Measurements from ENCODE around the gene EBI3. TPM values are rescaled to one million over a fixed set of nuclear protein-coding genes. Genes with fewer than 3 reads are reported as not detected.

Gene EBI3
- total and polyA plus RNA-seq, 2 of the 8 experiments (the other 6 are each of a cell fraction or from before 2014, with no cell fraction given), result 0.99 to 8.4 TPM

DNA sequence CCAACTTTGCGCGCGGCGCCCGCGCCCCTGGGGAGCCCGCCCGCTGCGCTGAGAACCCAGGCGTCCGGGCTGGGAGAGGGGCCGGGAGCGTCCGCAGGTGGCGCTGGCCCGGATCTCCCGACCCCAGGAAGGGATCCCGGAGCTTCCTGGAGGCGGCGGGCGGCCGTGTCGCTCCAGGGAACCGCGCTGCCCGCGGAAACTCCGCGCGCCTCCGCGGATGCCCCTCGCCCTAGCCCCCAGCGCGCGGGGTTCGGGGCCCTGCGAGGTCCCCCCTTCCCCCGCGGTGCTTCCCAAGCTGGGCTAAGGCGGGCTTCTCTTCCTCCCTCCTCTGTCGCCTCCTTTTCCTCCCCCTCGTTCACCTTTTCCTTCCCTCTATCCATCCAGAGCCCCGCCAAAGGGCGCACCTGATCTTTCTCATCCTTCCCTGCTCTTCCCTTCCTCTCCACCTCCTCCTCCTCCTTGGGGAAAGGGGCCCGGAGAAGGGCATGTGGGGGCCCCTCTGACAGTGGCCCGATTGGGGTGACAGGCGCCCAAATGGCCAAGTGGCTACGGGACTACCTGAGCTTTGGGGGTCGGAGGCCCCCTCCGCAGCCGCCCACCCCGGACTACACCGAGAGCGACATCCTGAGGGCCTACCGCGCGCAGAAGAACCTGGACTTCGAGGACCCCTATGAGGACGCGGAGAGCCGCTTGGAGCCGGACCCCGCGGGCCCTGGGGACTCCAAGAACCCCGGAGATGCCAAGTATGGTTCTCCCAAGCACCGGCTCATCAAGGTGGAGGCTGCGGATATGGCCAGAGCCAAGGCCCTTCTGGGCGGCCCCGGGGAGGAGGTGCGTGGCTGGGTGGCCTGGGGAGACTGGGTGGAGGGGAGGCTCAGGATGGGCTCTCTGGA, 50.5 kb downstream of the EBI3 start (continued):
- TF ChIP-seq CHD1 (IDR thresholded peaks at IDR 0.05; ENCODE audit: low read depth, low read length), result no peak
- TF ChIP-seq CEBPB (IDR thresholded peaks at IDR 0.05; ENCODE audit: low read depth, low read length), result no peak
- no peak for TF ChIP-seq POLR2AphosphoS5 (IDR thresholded peaks at IDR 0.05; ENCODE audit: low read depth, low read length)
- no peak for TF ChIP-seq SRF (IDR thresholded peaks at IDR 0.05; ENCODE audit: low read depth, low read length)
- TF ChIP-seq, protein P1, sequence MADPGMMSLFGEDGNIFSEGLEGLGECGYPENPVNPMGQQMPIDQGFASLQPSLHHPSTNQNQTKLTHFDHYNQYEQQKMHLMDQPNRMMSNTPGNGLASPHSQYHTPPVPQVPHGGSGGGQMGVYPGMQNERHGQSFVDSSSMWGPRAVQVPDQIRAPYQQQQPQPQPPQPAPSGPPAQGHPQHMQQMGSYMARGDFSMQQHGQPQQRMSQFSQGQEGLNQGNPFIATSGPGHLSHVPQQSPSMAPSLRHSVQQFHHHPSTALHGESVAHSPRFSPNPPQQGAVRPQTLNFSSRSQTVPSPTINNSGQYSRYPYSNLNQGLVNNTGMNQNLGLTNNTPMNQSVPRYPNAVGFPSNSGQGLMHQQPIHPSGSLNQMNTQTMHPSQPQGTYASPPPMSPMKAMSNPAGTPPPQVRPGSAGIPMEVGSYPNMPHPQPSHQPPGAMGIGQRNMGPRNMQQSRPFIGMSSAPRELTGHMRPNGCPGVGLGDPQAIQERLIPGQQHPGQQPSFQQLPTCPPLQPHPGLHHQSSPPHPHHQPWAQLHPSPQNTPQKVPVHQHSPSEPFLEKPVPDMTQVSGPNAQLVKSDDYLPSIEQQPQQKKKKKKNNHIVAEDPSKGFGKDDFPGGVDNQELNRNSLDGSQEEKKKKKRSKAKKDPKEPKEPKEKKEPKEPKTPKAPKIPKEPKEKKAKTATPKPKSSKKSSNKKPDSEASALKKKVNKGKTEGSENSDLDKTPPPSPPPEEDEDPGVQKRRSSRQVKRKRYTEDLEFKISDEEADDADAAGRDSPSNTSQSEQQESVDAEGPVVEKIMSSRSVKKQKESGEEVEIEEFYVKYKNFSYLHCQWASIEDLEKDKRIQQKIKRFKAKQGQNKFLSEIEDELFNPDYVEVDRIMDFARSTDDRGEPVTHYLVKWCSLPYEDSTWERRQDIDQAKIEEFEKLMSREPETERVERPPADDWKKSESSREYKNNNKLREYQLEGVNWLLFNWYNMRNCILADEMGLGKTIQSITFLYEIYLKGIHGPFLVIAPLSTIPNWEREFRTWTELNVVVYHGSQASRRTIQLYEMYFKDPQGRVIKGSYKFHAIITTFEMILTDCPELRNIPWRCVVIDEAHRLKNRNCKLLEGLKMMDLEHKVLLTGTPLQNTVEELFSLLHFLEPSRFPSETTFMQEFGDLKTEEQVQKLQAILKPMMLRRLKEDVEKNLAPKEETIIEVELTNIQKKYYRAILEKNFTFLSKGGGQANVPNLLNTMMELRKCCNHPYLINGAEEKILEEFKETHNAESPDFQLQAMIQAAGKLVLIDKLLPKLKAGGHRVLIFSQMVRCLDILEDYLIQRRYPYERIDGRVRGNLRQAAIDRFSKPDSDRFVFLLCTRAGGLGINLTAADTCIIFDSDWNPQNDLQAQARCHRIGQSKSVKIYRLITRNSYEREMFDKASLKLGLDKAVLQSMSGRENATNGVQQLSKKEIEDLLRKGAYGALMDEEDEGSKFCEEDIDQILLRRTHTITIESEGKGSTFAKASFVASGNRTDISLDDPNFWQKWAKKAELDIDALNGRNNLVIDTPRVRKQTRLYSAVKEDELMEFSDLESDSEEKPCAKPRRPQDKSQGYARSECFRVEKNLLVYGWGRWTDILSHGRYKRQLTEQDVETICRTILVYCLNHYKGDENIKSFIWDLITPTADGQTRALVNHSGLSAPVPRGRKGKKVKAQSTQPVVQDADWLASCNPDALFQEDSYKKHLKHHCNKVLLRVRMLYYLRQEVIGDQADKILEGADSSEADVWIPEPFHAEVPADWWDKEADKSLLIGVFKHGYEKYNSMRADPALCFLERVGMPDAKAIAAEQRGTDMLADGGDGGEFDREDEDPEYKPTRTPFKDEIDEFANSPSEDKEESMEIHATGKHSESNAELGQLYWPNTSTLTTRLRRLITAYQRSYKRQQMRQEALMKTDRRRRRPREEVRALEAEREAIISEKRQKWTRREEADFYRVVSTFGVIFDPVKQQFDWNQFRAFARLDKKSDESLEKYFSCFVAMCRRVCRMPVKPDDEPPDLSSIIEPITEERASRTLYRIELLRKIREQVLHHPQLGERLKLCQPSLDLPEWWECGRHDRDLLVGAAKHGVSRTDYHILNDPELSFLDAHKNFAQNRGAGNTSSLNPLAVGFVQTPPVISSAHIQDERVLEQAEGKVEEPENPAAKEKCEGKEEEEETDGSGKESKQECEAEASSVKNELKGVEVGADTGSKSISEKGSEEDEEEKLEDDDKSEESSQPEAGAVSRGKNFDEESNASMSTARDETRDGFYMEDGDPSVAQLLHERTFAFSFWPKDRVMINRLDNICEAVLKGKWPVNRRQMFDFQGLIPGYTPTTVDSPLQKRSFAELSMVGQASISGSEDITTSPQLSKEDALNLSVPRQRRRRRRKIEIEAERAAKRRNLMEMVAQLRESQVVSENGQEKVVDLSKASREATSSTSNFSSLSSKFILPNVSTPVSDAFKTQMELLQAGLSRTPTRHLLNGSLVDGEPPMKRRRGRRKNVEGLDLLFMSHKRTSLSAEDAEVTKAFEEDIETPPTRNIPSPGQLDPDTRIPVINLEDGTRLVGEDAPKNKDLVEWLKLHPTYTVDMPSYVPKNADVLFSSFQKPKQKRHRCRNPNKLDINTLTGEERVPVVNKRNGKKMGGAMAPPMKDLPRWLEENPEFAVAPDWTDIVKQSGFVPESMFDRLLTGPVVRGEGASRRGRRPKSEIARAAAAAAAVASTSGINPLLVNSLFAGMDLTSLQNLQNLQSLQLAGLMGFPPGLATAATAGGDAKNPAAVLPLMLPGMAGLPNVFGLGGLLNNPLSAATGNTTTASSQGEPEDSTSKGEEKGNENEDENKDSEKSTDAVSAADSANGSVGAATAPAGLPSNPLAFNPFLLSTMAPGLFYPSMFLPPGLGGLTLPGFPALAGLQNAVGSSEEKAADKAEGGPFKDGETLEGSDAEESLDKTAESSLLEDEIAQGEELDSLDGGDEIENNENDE (IDR thresholded peaks at IDR 0.05; ENCODE audit: insufficient replicate concordance, low read length), result no peak
- TF ChIP-seq HDAC6 (IDR thresholded peaks at IDR 0.05; ENCODE audit: low read depth, low read length), result no peak
- TF ChIP-seq TCF12 (IDR thresholded peaks at IDR 0.05; ENCODE audit: low read depth, low read length), result no peak
- no peak for TF ChIP-seq ZNF274 (IDR thresholded peaks at IDR 0.05; ENCODE audit: borderline replicate concordance, extremely low read depth, low read length)
- TF ChIP-seq TBP (IDR thresholded peaks at IDR 0.05; ENCODE audit: low read depth, low read length), result no peak
- no peak for TF ChIP-seq RBBP5 (IDR thresholded peaks at IDR 0.05; ENCODE audit: borderline replicate concordance, low read depth, low read length)
- no peak for TF ChIP-seq KDM5A (IDR thresholded peaks at IDR 0.05; ENCODE audit: low read length)

Data from H1 (cell line).